ENCODE data around the gene NKAPD1.
"Not testable (repeated sequence)": the region's sequence is repeated elsewhere in the genome, so short reads cannot be mapped to it uniquely, and the experiment has no call there.

NKAPD1 gene, protein sequence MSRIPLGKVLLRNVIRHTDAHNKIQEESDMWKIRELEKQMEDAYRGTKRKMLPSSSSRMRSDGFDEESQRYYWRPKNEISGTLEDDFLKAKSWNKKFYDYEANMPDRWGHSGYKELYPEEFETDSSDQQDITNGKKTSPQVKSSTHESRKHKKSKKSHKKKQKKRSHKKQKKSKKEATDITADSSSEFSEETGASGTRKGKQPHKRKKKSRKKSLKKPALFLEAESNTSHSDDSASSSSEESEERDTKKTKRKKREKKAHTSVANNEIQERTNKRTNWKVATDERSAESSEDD

DNA sequence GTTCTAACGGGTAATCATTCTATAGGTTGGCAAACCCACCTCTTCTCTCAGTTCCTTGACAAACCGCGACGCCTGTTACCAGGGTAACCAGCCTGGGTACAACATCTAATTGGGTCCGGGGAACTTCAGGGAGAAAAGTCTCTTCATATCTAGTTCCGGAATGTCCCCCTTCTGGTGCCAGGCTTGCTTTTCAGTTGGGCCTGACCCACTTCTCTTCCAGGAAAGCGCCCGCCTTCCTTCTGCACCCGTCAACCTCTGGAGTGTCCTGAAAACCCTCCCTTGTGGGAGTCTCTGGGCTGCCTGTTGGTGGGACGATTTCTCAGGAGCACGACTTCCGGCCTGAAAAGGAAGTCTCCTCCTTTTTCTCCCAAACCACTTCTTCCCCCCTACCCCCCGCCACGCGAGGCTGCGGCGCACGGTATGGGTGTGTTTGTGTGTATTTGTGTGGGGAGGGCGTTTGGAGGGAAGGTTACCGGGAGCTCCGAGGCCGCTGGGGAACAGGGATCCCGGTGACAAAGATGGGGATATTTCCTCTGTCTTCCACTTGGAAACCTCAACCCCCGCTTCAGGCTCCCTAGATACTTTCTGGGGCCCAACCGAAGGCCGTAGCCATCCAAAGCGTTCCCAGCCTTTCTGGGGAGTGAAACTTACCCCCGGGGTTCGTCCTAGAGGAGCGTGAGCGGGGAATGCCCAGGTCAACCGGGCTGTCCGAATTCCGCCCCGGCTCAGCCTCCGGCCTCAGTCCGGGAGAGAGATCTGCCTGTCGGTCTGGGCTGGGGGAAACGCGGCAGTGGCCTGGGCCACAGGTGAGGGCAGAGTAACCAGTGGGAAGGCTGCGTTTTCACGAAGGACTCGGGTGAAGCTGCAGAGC is at the start of gene NKAPD1, which contains the start of gene PIH1D2:
NKAPD1 (plus strand) TSS at position 359 of the 871 bp plus-strand sequence. CDS start 1,276 bp downstream, outside the sequence.
PIH1D2 (minus strand) TSS at position 77 of the 871 bp plus-strand sequence. CDS start 843 bp downstream, outside the sequence.
- in situ Hi-C loops (cut with MboI; ENCODE audit: low sequenced_read_pairs), result no loop called here

DNA sequence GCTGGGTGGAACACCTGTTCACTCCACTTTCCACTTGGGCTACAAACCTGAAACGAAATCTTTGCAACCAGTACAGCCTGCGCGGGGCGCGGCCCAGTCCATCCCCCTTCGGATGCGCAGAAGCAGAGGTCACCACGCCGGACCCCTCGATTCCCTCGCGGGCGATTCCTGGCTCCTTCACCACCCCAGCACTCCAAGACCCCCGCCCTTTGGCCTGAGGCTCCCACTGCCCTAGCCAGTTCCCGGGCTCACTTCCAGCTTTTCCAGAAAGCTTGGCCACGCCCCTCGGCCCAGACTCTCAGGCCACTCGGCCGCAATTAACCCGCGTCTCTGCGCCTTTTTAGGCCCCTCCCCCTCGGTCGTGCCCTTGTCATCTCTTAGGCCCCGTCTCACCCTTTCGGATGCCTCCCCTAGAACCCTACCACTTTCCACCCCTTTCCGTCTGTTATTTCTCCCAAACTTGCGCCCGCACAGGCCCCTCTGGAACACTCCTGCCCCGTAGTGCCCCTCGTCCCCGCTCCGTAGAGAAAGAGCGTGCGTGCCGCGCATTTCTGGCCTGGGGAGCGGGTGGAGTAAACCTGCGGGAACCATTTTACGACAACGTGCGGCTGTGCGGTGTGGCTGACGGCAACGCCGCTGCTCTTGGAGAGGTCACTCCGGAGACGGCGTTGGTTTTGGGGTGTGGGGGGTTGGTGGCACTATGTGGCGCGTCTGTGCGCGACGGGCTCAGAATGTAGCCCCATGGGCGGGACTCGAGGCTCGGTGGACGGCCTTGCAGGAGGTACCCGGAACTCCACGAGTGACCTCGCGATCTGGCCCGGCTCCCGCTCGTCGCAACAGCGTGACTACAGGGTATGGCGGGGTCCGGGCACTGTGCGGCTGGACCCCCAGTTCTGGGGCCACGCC is 49.1 kb upstream of the NKAPD1 start, which contains the start of gene DLAT:
DLAT (plus strand) TSS at position 636 of the 906 bp plus-strand sequence; CDS start at position 701, 65 bp downstream.
- in situ Hi-C loops (cut with MboI; ENCODE audit: low sequenced_read_pairs), result no loop called here

DNA sequence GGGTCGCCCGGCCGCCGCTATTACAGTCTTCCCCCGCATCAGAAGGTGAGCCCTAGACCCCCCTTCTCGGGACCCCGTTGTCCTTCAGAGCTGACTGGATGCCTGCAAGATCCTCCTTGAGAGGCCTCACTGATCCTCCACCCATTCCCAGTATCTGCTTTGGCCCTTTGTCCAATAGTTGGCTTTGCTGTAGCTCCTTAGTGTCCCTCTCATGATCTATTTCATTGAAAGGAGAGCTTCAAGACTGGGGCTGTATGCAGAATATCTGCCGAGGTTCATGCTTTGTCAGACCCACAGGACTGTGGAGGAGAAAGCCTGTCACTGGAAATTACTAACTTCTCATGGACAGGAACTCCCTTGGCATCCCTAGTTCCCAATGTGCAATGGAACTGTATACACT is 48.4 kb upstream of the NKAPD1 start:
- in situ Hi-C loops (cut with MboI; ENCODE audit: low sequenced_read_pairs), result no loop called here

GRCh38 chr11:112026784-112027410 is 47.2 kb upstream of the NKAPD1 start:
- in situ Hi-C loops (cut with MboI; ENCODE audit: low sequenced_read_pairs), result not testable (repeated sequence)

DNA sequence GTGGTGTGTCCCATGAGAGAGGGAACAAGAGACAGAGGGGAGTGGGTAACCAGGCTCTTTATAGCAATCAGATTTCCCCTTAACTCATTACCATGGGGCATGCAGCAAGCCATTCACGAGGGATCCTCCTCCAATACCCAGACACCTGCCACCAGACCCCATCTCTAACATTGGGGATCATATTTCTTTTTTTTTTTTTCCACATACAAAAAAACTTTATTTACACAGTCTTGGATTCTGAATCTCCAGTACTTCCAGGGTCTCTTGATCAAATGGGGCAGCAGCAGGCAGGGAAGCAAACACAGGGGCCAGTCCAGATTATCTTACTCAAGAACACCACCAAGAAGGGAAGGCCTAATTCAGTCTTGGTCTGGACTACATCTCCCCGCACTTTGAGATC is 44.6 kb upstream of the NKAPD1 start:
- in situ Hi-C loops (cut with MboI; ENCODE audit: low sequenced_read_pairs), result no loop called here

DNA sequence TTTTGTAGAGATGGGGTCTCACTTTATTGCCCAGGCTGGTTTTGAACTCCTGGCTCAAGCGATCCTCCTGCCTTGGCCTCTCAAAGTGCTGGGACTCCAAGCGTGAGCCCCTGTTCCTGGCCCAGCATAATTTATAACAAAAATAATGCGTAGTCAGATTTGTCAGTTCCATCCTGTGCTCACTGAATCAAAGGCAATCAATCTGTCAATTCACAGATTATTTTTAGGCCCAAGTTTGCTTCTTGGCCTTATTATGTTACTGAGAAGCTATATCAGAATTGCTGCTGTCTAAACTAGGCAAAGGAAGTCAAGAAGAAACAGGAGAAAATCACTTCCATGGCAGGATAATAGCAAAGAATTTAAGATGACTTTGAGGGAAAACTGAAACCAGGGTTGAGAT is 40.2 kb upstream of the NKAPD1 start:
- in situ Hi-C loops (cut with MboI; ENCODE audit: low sequenced_read_pairs), result no loop called here

- in situ Hi-C loops (cut with MboI; ENCODE audit: low sequenced_read_pairs), result no loop called here
Observed at GRCh38 chr11:112037527-112037926, 36.6 kb upstream of the NKAPD1 start.

GRCh38 chr11:112042161-112042960 is 31.7 kb upstream of the NKAPD1 start:
- in situ Hi-C loops (cut with MboI; ENCODE audit: low sequenced_read_pairs), result no loop called here

DNA sequence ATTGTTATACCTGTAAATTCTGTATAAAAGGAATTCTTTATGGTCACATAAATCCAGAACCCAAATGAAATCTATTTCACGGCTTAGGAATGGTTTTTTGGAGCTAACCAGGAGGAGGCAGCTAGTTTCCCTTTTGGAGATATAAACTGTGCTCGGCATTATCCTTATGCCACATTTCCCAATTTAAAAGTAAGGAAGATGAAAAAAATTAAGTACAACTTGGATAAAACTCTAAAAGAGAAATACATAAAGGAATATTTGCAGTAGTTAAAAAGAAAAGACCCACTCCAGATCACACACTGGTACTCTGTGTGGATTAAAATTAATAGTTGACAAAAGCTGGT is 31.2 kb upstream of the NKAPD1 start:
- in situ Hi-C loops (cut with MboI; ENCODE audit: low sequenced_read_pairs), result no loop called here

DNA sequence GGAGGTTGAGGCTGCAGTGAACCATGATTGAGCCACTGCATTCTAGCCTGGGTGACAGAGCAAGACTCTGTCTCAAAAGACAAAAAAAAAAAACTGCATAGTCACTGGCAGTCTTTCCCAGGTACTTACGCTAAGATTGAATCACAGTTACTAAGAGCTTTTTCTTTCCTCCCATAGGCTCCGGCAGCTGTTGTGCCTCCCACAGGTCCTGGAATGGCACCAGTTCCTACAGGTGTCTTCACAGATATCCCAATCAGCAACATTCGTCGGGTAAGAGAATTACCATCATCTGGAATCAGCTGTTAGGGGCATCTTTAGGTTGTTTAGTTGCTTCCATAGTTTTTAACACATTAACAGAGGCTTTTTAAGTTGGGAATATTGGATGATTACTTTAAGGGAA is 29.1 kb upstream of the NKAPD1 start:
- in situ Hi-C loops (cut with MboI; ENCODE audit: low sequenced_read_pairs), result no loop called here

DNA sequence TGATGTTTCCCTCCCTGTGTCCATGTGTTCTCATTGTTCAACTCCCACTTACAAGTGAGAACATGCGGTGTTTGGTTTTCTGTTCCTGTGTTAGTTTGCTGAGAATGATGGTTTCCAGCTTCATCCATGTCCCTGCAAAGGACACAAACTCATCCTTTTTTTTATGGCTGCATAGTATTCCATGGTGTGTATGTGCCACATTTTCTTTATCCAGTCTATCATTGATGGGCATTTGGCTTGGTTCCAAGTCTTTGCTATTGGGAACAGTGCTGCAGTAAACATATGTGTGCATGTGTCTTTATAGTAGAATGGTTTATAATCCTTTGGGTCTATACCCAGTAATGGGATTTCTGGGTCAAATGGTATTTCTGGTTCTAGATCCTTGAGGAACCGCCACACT is 27.5 kb upstream of the NKAPD1 start:
- in situ Hi-C loops (cut with MboI; ENCODE audit: low sequenced_read_pairs), result not testable (repeated sequence)

DNA sequence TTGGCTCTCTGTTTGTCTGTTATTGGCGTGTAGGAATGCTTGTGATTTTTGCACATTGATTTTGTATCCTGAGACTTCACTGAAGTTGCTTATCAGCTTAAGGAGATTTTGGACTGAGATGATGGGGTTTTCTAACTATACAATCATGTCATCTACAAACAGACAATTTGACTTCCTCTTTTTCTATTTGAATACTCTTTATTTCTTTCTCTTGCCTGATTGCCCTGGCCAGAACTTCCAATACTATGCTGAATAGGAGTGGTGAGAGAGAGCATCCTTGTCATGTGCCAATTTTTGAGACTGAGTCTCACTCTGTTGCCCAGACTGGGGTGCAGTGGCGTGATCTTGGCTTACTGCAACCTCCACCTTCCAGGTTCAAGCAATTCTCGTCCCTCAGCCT is 25.8 kb upstream of the NKAPD1 start:
- in situ Hi-C loops (cut with MboI; ENCODE audit: low sequenced_read_pairs), result not testable (repeated sequence)

- in situ Hi-C loops (cut with MboI; ENCODE audit: low sequenced_read_pairs), result no loop called here
Observed at GRCh38 chr11:112049777-112050176, 24.3 kb upstream of the NKAPD1 start.

DNA sequence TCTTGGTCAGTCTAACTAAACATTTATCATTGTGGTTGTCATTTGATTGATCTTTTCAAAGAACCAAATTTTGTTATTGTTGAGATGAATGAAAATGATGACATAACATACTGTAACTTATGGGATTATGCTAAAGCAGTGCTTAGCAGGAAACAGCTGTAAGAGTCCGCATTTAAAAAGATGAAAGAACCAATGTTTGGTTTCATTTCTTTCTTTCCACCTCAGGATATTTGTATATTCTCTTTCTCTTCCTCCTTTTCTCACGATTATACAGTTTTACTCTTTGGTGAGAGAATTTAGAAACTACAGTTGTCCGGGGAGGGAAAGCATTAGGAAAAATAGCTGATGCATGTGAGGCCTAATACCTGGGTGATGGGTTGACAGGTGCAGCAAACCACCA is 23.4 kb upstream of the NKAPD1 start:
- in situ Hi-C loops (cut with MboI; ENCODE audit: low sequenced_read_pairs), result no loop called here

GRCh38 chr11:112051768-112052167 is 22.3 kb upstream of the NKAPD1 start:
- in situ Hi-C loops (cut with MboI; ENCODE audit: low sequenced_read_pairs), result no loop called here

GRCh38 chr11:112057170-112057569 is 16.9 kb upstream of the NKAPD1 start:
- in situ Hi-C loops (cut with MboI; ENCODE audit: low sequenced_read_pairs), result no loop called here

- in situ Hi-C loops (cut with MboI; ENCODE audit: low sequenced_read_pairs), result no loop called here
Observed at GRCh38 chr11:112058103-112058502, 16.0 kb upstream of the NKAPD1 start.

- in situ Hi-C loops (cut with MboI; ENCODE audit: low sequenced_read_pairs), result no loop called here
Observed at GRCh38 chr11:112062923-112063322, 11.2 kb upstream of the NKAPD1 start.

DNA sequence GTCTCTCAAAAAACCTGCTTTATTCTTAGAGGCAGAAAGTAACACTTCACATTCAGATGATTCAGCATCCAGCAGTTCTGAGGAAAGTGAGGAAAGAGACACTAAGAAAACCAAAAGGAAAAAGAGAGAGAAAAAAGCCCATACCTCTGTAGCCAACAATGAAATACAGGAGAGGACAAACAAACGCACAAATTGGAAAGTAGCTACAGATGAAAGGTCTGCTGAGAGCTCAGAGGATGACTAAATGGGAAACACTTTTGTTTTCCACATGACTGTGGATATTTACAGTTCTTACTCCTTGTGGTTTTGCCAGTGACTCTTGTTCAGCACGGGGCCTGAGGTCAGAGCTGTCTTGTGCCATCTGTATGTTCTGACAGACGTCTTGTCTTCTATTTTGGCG is 8.6 kb downstream of the NKAPD1 start:
- in situ Hi-C loops (cut with MboI; ENCODE audit: low sequenced_read_pairs), result no loop called here

Measured in HL-60/S4 (cell line).